Natural killer cell (primary cell): Measurements from ENCODE around the gene IVL. TPM values are rescaled to one million over a fixed set of nuclear protein-coding genes. Genes with fewer than 3 reads are reported as not detected.

Source experiments
- ATAC-seq, 3 donors: fragments of 150-1000 bp in 2 of 3; fragments of 200-7000 bp in 1 of 3; cut with Tn5 transposase; 1 replicate in 1 of 3; 2 replicates in 2 of 3; pipeline ENCODE4 v1.10.0; 2021; ENCODE audit warnings: mild to moderate bottlenecking in 2 of 3, moderate library complexity in 2 of 3
- DNase-seq, 2 donors: peaks; one replicate each; pipeline versions ENCODE4 v3.0.0 to v3.0.0-alpha.2; 2013 to 2021; ENCODE audit warnings: mixed read lengths in 1 of 2
- H3K27ac ChIP-seq: one replicate; pipeline ENCODE4 v1.5.1; 2013; ENCODE audit warnings: mild to moderate bottlenecking, low read length
- H3K27me3 ChIP-seq: one replicate; pipeline ENCODE4 v1.6.1; 2013; ENCODE audit warnings: low read length; ENCODE audit not compliant: control insufficient read depth, insufficient read depth
- H3K36me3 ChIP-seq: one replicate; pipeline ENCODE4 v1.6.1; 2013; ENCODE audit warnings: low read length; ENCODE audit not compliant: control insufficient read depth, insufficient read depth
- H3K4me1 ChIP-seq: one replicate; pipeline ENCODE4 v1.6.1; 2013; ENCODE audit warnings: low read length; ENCODE audit not compliant: control insufficient read depth, insufficient read depth
- H3K4me3 ChIP-seq: one replicate; pipeline ENCODE4 v1.5.1; 2013; ENCODE audit warnings: low read length
- H3K9me3 ChIP-seq: one replicate; pipeline ENCODE4 v1.6.1; 2013; ENCODE audit warnings: low read length; ENCODE audit not compliant: control insufficient read depth, insufficient read depth
- H3K27ac Mint-ChIP-seq, 2 donors: one replicate each; pipeline ENCODE4 v1.8.0; 2022; ENCODE audit warnings: mild to moderate bottlenecking in 2 of 2, mixed read lengths in 2 of 2, moderate library complexity in 1 of 2
- H3K27me3 Mint-ChIP-seq, 2 donors: one replicate each; pipeline ENCODE4 v1.8.0; 2022; ENCODE audit warnings: low read depth in 2 of 2, mixed read lengths in 2 of 2
- H3K36me3 Mint-ChIP-seq: one replicate; pipeline ENCODE4 v1.8.0; 2022; ENCODE audit warnings: mixed read lengths
- H3K4me1 Mint-ChIP-seq, 2 donors: one replicate each; pipeline ENCODE4 v1.8.0; 2022; ENCODE audit warnings: mixed read lengths in 2 of 2
- H3K4me3 Mint-ChIP-seq: one replicate; pipeline ENCODE4 v1.8.0; 2022; ENCODE audit warnings: mild to moderate bottlenecking, moderate library complexity, mixed read lengths
- H3K9me3 Mint-ChIP-seq, 2 donors: one replicate each; pipeline ENCODE4 v1.8.0; 2022; ENCODE audit warnings: mixed read lengths in 2 of 2
- WGBS: methylation state at CpG from one replicate; pipeline ENCODE4 v1.1.7; 2013; ENCODE audit warnings: missing lambda C conversion rate; ENCODE audit not compliant: insufficient coverage; 5-methylcytosine and 5-hydroxymethylcytosine counted together
- intact Hi-C: fragments of 100-400 bp; cut with micrococcal nuclease; formaldehyde crosslinking; loops from one replicate; pipeline ENCODE4 v1.14.2; 2022
- total RNA-seq, 4 donors: library from RNA; stranded (reverse); fragments of 120-200 nt in 1 of 4; gene quantifications; one replicate each; pipeline versions ENCODE4 v1.2.3 to v1.2.4, GENCODE V29; 2013 to 2022
- TF ChIP-seq, protein P1 (sequence below): fragments of 200-600 bp; IDR thresholded peaks from one replicate; pipeline ENCODE4 v1.8.0; 2022; ENCODE audit warnings: antibody characterized with exemption

IVL gene
- total RNA-seq, 3 donors from 2014 or later (not counting 1 experiment from before 2014, with no cell fraction given): not detected

DNA sequence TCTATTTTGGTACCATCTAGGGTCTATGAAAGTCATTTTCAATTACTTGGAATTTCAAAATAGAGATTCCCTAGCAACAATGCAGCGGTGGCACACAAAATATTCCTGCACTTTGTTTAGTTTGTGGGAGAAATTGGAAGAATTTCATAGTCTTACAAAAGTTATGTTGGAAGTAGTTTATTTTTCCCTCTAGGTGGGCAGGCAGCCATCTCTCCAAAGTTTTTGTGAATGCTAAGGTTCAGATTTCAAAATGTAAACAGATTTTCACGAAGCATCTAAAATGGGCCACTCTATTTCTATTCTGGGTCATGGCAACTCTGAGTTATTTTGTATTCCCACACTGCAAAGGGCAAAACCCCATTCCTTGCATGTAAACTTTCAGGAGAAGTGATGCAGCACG lies 22.3 kb upstream of the IVL start:
- DNase-seq: no peak
- no peak for ATAC-seq
- peaks cover 11 to 24% of the 10 kb centered on the region in 2 donors for H3K27me3 Mint-ChIP-seq
- Histone ChIP-seq H3K27ac (no peak overlapping the region), H3K27me3 (no peaks in the 10 kb centered on the region), H3K4me1 (no peaks in the 10 kb centered on the region), H3K4me3 (no peak overlapping the region), H3K9me3 (no peaks in the 10 kb centered on the region), H3K36me3 (no peaks in the 10 kb centered on the region)
- no peaks in the 10 kb centered on the region for H3K4me1 Mint-ChIP-seq
- intact Hi-C loops: no loop called here
- TF ChIP-seq, protein P1, sequence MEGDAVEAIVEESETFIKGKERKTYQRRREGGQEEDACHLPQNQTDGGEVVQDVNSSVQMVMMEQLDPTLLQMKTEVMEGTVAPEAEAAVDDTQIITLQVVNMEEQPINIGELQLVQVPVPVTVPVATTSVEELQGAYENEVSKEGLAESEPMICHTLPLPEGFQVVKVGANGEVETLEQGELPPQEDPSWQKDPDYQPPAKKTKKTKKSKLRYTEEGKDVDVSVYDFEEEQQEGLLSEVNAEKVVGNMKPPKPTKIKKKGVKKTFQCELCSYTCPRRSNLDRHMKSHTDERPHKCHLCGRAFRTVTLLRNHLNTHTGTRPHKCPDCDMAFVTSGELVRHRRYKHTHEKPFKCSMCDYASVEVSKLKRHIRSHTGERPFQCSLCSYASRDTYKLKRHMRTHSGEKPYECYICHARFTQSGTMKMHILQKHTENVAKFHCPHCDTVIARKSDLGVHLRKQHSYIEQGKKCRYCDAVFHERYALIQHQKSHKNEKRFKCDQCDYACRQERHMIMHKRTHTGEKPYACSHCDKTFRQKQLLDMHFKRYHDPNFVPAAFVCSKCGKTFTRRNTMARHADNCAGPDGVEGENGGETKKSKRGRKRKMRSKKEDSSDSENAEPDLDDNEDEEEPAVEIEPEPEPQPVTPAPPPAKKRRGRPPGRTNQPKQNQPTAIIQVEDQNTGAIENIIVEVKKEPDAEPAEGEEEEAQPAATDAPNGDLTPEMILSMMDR: no peak
- no peak overlapping the region for H3K27ac Mint-ChIP-seq
- H3K36me3 Mint-ChIP-seq: no peaks in the 10 kb centered on the region
- H3K9me3 Mint-ChIP-seq: no peaks in the 10 kb centered on the region
- 66% methylated on average over 3 of the region's 3 CpGs for WGBS
- no peak overlapping the region for H3K4me3 Mint-ChIP-seq

DNA sequence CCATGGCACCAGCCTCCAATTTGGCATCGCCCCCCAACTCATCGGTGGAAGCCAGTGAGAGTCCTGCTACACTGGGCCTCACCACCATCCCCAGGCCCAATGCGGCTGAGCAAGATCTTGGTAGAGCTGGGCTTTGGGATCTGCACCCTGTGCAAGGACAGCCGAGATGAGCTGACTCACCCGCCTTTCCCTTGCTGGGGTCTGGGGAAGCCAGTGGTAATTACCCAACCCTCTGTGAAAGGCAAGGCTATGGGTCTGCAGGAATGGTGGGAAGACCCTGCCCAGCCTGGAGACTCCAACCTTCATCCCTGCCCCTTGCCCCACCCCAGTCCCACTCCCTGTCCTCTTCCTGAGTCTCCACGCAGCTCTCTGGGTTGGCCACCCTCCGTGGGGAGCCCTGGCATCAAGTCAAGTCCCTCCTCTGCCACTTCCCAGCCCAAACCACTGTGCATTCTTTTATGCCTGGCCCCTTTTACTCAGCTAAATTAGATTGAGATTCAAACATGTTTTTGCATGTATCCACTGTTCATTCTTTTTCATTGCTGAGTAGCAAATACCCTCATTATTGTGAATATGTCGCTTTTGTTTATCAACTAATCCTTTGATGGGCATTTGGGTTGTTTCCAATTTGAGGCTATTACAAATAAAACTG lies 21.5 kb upstream of the IVL start:
- Mint-ChIP-seq H3K27ac (no peak overlapping the region), H3K4me1 (no peaks in the 10 kb centered on the region), H3K27me3 (peaks cover 11 to 29% of the 10 kb centered on the region in 2 donors), H3K36me3 (no peaks in the 10 kb centered on the region), H3K9me3 (no peaks in the 10 kb centered on the region), H3K4me3 (no peak overlapping the region)
- H3K27me3 ChIP-seq: no peaks in the 10 kb centered on the region
- H3K9me3 ChIP-seq: no peaks in the 10 kb centered on the region
- intact Hi-C loops: no loop called here
- H3K4me3 ChIP-seq: no peak overlapping the region
- TF ChIP-seq, protein P1: no peak
- no peak overlapping the region for H3K27ac ChIP-seq
- ATAC-seq (peak in 1 of 3 donors; percentile 11), DNase-seq (no peak)
- H3K4me1 ChIP-seq: no peaks in the 10 kb centered on the region
- no peaks in the 10 kb centered on the region for H3K36me3 ChIP-seq
- 75% methylated on average over 8 of the region's 8 CpGs for WGBS

DNA sequence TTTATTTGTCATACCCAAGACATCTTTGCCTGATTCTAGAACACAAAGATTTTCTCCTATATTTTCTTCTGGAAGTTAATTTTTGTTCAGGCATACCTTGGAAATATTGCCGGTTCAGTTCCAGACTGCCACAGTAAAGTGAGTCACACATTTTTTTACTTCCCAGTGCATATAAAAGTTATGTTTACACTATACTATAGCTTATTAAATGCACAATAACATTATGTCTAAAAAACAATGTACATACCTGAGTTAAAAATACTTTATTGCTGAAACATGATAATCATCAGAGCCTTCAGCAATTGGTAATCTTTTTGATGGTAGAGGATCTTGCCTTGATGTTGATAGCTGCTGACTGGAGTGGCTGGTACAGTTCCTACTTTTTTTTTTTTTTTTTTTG lies 20.2 kb upstream of the IVL start:
- ATAC-seq (no peak), DNase-seq (no peak)
- no peaks in the 10 kb centered on the region for H3K27me3 ChIP-seq
- H3K4me1 ChIP-seq: no peaks in the 10 kb centered on the region
- H3K27me3 Mint-ChIP-seq: peaks cover 11 to 41% of the 10 kb centered on the region in 2 donors
- H3K9me3 ChIP-seq: no peaks in the 10 kb centered on the region
- no CpG with 5 or more reads among the region's 1 CpG for WGBS
- H3K4me3 ChIP-seq: no peak overlapping the region
- H3K4me3 Mint-ChIP-seq: no peak overlapping the region
- no peaks in the 10 kb centered on the region for H3K36me3 ChIP-seq
- H3K27ac Mint-ChIP-seq: no peak overlapping the region
- H3K27ac ChIP-seq: no peak overlapping the region
- intact Hi-C loops: no loop called here
- H3K36me3 Mint-ChIP-seq: no peaks in the 10 kb centered on the region
- H3K9me3 Mint-ChIP-seq: no peaks in the 10 kb centered on the region
- TF ChIP-seq, protein P1: no peak
- H3K4me1 Mint-ChIP-seq: no peaks in the 10 kb centered on the region

DNA sequence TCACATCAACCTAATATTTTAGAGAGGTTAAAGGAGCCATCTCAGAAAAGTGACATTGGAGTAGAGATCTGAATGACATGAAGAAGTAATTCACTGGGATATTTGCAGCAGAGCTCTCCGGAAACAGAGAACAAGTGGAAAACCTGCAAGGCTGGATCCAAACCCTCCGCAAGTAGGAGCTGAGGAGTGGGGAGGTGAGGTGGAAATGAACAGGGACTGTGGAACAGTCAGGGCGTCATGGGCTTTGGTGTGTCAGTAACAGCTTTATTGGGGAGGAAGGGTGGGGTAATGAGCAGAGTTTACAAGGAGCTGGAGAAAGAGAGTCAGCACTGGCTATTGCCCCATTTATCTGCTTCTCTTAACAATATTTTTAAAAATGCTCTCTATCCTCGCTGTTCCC lies 9.3 kb upstream of the IVL start:
- no peak overlapping the region for H3K27ac Mint-ChIP-seq
- 86% methylated on average over 4 of the region's 4 CpGs for WGBS
- DNase-seq (no peak), ATAC-seq (no peak)
- no peaks in the 10 kb centered on the region for H3K9me3 ChIP-seq
- no peaks in the 10 kb centered on the region for H3K4me1 Mint-ChIP-seq
- H3K4me1 ChIP-seq: no peaks in the 10 kb centered on the region
- peaks cover 5% of the 10 kb centered on the region for H3K27me3 ChIP-seq
- H3K27ac ChIP-seq: no peak overlapping the region
- intact Hi-C loops: no loop called here
- no peak overlapping the region for H3K4me3 ChIP-seq
- TF ChIP-seq, protein P1: no peak
- no peak overlapping the region for H3K4me3 Mint-ChIP-seq
- no peaks in the 10 kb centered on the region for H3K36me3 Mint-ChIP-seq
- no peaks in the 10 kb centered on the region for H3K36me3 ChIP-seq
- no peaks in the 10 kb centered on the region for H3K9me3 Mint-ChIP-seq
- peaks cover 24 to 34% of the 10 kb centered on the region in 2 donors for H3K27me3 Mint-ChIP-seq
